GM20000 (cell line): Measurements from ENCODE around the gene PROK1.

Experiments used
- DNase-seq: peaks from one replicate; pipeline ENCODE4 v3.0.0; 2012; ENCODE audit warnings: low spot score
- CTCF ChIP-seq: IDR thresholded peaks from 2 replicates; pipeline ENCODE4 v1.5.1; 2012; ENCODE audit warnings: mild to moderate bottlenecking, control low read depth; ENCODE audit errors: extremely low read depth, missing control alignments

Gene PROK1

GRCh38 chr1:110489973-110490542 lies 39.1 kb downstream of the PROK1 start:
- DNase-seq, result no peak
- TF ChIP-seq CTCF, result no peak

- TF ChIP-seq CTCF, result no peak
- DNase-seq, result no peak
Observed at GRCh38 chr1:110490791-110491451, 40.0 kb downstream of the PROK1 start.

- no peak for TF ChIP-seq CTCF
- DNase-seq, result no peak
Observed at GRCh38 chr1:110492573-110492972, 41.6 kb downstream of the PROK1 start.

DNA sequence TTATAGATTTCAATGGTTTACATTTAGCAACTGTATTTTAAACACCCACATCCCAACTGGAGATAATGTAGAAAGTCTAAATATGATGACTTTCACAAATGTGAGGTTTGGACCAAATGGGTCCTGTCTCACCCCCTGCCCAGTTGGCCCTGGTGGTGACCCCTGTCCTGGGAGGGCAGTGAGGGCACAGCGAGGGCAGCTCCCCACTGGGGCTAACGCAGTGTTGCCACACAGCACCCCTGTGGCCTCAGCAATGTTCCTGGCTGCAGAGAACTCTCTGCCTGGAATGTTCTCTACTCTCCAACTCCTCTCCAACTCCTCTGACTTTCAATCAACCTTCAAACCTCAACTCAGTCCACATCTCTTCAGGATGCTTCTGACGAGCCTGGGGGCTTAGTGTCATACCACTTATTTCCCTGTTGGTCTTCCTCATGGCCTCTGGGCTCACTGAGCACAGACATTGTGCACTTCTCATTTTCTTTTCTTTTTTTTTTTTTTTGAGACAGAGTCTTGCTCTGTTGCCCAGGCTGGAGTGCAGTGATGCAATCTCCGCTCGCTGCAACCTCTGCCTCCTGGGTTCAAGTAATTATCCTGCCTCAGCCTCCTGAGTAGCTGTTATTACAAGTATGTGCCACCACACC lies 42.2 kb downstream of the PROK1 start:
- no peak for DNase-seq
- no peak for TF ChIP-seq CTCF

DNA sequence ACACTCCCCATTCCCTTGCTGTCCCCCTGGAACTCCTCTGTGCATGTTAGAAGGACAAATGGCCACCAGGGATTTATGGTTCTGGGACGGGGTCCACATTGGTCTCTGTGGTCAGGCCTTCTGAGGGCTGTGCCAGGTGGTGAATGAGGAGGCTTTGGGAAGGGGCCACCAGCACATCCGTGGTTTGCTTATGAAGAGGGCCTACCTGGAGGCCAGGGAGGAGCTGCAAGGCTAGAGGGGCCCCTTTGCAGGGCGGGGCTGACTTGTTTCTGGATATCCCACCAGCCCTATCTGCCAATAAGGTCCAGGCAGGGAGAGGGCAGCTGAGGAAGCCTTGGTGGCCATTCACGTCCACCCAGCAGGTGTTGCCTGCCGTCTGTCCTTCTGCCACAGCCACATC lies 43.1 kb downstream of the PROK1 start:
- DNase-seq, result no peak
- no peak for TF ChIP-seq CTCF

- no peak for DNase-seq
- TF ChIP-seq CTCF, result no peak
Observed at GRCh38 chr1:110494522-110495406, 43.8 kb downstream of the PROK1 start.
